Measurements from ENCODE around the gene PLCG2.
"Not testable (repeated sequence)": the region's sequence is repeated elsewhere in the genome, so short reads cannot be mapped to it uniquely, and the experiment has no call there.

The PLCG2 gene

DNA sequence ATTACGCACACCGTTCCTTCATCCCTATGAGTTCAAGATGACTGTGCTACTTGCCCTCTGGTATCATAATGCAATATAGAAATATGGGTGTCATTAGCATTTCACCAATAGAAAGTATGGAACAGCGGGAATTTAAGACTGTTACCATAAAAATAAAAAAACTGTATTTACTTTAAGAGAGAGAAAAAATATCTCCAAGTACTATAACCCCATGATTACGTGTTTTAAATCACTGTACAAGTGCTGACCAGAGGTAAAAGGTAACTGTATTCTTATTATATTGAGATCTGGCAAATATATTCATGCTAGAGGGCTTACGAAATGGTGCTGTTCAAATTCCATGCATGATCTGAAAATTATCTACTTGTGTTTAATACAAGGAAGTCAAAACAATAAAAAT is 226.9 kb downstream of the PLCG2 start (continued):
- TF ChIP-seq, protein P1, sequence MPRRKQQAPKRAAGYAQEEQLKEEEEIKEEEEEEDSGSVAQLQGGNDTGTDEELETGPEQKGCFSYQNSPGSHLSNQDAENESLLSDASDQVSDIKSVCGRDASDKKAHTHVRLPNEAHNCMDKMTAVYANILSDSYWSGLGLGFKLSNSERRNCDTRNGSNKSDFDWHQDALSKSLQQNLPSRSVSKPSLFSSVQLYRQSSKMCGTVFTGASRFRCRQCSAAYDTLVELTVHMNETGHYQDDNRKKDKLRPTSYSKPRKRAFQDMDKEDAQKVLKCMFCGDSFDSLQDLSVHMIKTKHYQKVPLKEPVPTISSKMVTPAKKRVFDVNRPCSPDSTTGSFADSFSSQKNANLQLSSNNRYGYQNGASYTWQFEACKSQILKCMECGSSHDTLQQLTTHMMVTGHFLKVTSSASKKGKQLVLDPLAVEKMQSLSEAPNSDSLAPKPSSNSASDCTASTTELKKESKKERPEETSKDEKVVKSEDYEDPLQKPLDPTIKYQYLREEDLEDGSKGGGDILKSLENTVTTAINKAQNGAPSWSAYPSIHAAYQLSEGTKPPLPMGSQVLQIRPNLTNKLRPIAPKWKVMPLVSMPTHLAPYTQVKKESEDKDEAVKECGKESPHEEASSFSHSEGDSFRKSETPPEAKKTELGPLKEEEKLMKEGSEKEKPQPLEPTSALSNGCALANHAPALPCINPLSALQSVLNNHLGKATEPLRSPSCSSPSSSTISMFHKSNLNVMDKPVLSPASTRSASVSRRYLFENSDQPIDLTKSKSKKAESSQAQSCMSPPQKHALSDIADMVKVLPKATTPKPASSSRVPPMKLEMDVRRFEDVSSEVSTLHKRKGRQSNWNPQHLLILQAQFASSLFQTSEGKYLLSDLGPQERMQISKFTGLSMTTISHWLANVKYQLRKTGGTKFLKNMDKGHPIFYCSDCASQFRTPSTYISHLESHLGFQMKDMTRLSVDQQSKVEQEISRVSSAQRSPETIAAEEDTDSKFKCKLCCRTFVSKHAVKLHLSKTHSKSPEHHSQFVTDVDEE (CRISPR knock-in tag; IDR thresholded peaks at IDR 0.05) = no peak

- TF ChIP-seq ESRRG (CRISPR knock-in tag; IDR thresholded peaks at IDR 0.05) = no peak
- no peak for ATAC-seq
Measured at GRCh38 chr16:82007189-82007588, 228.1 kb downstream of the PLCG2 start.

DNA sequence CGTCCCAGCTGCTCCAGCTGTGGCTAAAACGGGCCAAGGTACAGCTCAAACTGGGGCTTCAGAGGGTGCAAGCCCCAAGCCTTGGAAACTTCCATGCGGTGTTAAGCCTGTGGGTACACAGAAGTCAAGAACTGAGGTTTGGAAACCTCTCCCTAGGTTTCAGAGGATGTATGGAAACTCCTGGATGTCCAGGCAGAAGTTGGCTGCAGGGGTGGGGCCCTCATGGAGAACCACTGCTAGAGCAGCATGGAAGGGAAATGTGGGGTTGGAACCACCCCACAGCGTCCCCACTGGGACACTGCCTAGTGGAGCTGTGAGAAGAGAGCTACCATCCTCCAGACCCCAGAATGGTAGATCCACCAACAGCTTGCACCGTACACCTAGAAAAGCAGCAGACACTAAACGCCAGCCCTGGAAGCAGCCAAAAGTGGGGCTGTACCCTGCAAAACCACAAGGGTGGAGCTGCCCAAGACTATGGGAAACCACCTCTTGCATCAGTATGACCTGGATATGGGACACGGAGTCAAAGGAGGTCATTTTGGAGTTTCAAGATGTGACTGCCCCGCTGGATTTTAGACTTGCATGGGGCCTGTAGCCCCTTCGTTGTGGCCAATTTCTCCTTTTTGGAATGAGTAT is 230.0 kb downstream of the PLCG2 start:
- TF ChIP-seq TCF4 (CRISPR knock-in tag; IDR thresholded peaks at IDR 0.05; ENCODE audit: borderline replicate concordance) (no peak), ZNF565 (CRISPR knock-in tag; conservative IDR thresholded peaks at IDR 0.05; ENCODE audit: low read depth) (no peak), CSDC2 (CRISPR knock-in tag; IDR thresholded peaks at IDR 0.05) (no peak), TOX (CRISPR knock-in tag; IDR thresholded peaks at IDR 0.05; ENCODE audit: borderline replicate concordance) (no peak), ZFP3 (CRISPR knock-in tag; IDR thresholded peaks at IDR 0.05) (no peak), ZC3H10 (CRISPR knock-in tag; IDR thresholded peaks at IDR 0.05) (no peak), ZNF8 (CRISPR knock-in tag; IDR thresholded peaks at IDR 0.05) (no peak), ZFP30 (CRISPR knock-in tag; IDR thresholded peaks at IDR 0.05) (no peak), OSR1 (CRISPR knock-in tag; IDR thresholded peaks at IDR 0.05) (no peak), POU6F1 (CRISPR knock-in tag; IDR thresholded peaks at IDR 0.05; ENCODE audit: borderline replicate concordance, low read depth) (no peak), RARB (CRISPR knock-in tag; IDR thresholded peaks at IDR 0.05) (no peak), BACH2 (CRISPR knock-in tag; IDR thresholded peaks at IDR 0.05; ENCODE audit: borderline replicate concordance) (no peak), GLIS3 (CRISPR knock-in tag; IDR thresholded peaks at IDR 0.05) (no peak)
- TF ChIP-seq, protein P2, sequence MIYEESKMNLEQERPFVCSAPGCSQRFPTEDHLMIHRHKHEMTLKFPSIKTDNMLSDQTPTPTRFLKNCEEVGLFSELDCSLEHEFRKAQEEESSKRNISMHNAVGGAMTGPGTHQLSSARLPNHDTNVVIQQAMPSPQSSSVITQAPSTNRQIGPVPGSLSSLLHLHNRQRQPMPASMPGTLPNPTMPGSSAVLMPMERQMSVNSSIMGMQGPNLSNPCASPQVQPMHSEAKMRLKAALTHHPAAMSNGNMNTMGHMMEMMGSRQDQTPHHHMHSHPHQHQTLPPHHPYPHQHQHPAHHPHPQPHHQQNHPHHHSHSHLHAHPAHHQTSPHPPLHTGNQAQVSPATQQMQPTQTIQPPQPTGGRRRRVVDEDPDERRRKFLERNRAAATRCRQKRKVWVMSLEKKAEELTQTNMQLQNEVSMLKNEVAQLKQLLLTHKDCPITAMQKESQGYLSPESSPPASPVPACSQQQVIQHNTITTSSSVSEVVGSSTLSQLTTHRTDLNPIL (CRISPR knock-in tag; IDR thresholded peaks at IDR 0.05; ENCODE audit: low read depth) = no peak
- no peak for ATAC-seq

- ATAC-seq = not testable (repeated sequence)
Measured at GRCh38 chr16:82009789-82010188, 230.7 kb downstream of the PLCG2 start.

DNA sequence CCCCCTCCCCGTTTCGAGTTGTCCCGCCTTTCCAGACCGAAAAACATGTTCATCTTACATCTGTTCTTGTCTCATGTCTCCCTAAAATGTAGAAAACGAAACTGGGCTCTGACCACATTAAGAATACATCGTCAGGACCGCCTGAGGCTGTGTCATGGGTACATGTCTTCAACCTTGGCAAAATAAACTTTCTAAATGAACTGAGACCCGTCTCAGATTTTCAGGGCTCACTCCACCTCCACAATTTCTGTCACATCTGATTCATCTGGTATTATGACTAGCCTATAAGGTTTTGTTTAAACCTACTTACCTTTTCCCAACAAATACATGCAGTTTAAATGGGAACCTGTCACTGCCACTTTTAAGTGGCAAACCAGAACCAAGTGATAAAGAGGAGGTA is 231.6 kb downstream of the PLCG2 start:
- TF ChIP-seq, protein P1 (CRISPR knock-in tag; IDR thresholded peaks at IDR 0.05) = no peak
- TF ChIP-seq ZFP3 (CRISPR knock-in tag; IDR thresholded peaks at IDR 0.05) (no peak), ZNF565 (CRISPR knock-in tag; conservative IDR thresholded peaks at IDR 0.05; ENCODE audit: low read depth) (no peak), SNAI2 (CRISPR knock-in tag; IDR thresholded peaks at IDR 0.05) (no peak), TOX (CRISPR knock-in tag; IDR thresholded peaks at IDR 0.05; ENCODE audit: borderline replicate concordance) (no peak)
- TF ChIP-seq, protein P2 (CRISPR knock-in tag; IDR thresholded peaks at IDR 0.05; ENCODE audit: low read depth) = no peak

More for the DNA sequence above, 231.6 kb downstream of the PLCG2 start:
- no peak for ATAC-seq
